HepG2 (cell line): ENCODE measurements around the gene TMEM204.

ENCODE experiments used
- GTF2F1 ChIP-seq: fragments of 150-350 bp; IDR thresholded peaks from 2 replicates; pipeline ENCODE4 v1.6.1; 2014; ENCODE audit warnings: low read length
- PHF8 ChIP-seq: sonication (generic); formaldehyde crosslinking; IDR thresholded peaks from 2 replicates; pipeline ENCODE4 v1.5.0; 2020; ENCODE audit warnings: missing genetic modification reagents
- ZNF230 ChIP-seq: sonication (generic); formaldehyde crosslinking; IDR thresholded peaks from 2 replicates; pipeline ENCODE4 v1.4.0; 2020; ENCODE audit warnings: mild to moderate bottlenecking, missing genetic modification reagents
- ZNF550 ChIP-seq: sonication (generic); formaldehyde crosslinking; IDR thresholded peaks from 2 replicates; pipeline ENCODE4 v1.4.0; 2020; ENCODE audit warnings: mild to moderate bottlenecking, missing genetic modification reagents, borderline replicate concordance
- ZNF777 ChIP-seq: sonication (generic); formaldehyde crosslinking; IDR thresholded peaks from 2 replicates; pipeline ENCODE4 v1.4.0; 2020; ENCODE audit warnings: missing genetic modification reagents
- TF ChIP-seq, protein P1 (sequence below): sonication (generic); formaldehyde crosslinking; IDR thresholded peaks from 2 replicates; pipeline ENCODE4 v1.4.0; 2020; ENCODE audit warnings: mild to moderate bottlenecking, missing genetic modification reagents, borderline replicate concordance
- TF ChIP-seq, protein P2 (sequence below): IDR thresholded peaks from 2 replicates; pipeline ENCODE4 v1.6.1; 2016; ENCODE audit warnings: missing compliant biosample characterization, missing genetic modification reagents, borderline replicate concordance
- TF ChIP-seq, protein P3 (sequence below): sonication (generic); formaldehyde crosslinking; IDR thresholded peaks from 2 replicates; pipeline ENCODE4 v1.5.0; 2020; ENCODE audit warnings: mild to moderate bottlenecking, missing genetic modification reagents, moderate library complexity
- TF ChIP-seq, protein P4 (sequence below): sonication (generic); formaldehyde crosslinking; IDR thresholded peaks from 2 replicates; pipeline ENCODE4 v1.4.0; 2020; ENCODE audit warnings: low read depth, missing genetic modification reagents
- TF ChIP-seq, protein P5 (sequence below): sonication (generic); formaldehyde crosslinking; IDR thresholded peaks from 2 replicates; pipeline ENCODE4 v1.4.0; 2020; ENCODE audit warnings: missing genetic modification reagents
- TF ChIP-seq, protein P6 (sequence below): sonication (generic); formaldehyde crosslinking; IDR thresholded peaks from 2 replicates; pipeline ENCODE4 v1.4.0; 2020; ENCODE audit warnings: low read depth, mild to moderate bottlenecking, missing genetic modification reagents

DNA sequence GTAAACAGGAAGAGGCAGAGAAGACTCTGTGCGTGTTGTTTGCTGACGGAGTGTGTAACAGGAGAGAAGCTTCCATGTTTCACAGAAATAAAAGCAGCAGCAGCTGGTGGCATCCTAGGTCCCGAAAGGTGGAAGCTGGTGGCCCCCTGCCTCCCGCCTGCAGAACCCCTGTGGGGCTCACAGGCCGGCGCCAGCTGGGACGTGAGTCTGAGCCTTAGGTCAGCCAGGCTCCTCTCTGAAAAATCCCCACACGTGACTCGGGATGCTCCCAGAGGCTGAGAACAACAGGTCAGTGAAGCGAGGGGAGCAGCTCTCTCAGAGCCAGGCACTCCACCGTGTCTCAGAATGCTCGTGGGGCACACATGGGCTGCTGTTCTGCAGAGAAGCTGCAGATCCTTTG is 27.4 kb downstream of the TMEM204 start:
- TF ChIP-seq, protein P1, sequence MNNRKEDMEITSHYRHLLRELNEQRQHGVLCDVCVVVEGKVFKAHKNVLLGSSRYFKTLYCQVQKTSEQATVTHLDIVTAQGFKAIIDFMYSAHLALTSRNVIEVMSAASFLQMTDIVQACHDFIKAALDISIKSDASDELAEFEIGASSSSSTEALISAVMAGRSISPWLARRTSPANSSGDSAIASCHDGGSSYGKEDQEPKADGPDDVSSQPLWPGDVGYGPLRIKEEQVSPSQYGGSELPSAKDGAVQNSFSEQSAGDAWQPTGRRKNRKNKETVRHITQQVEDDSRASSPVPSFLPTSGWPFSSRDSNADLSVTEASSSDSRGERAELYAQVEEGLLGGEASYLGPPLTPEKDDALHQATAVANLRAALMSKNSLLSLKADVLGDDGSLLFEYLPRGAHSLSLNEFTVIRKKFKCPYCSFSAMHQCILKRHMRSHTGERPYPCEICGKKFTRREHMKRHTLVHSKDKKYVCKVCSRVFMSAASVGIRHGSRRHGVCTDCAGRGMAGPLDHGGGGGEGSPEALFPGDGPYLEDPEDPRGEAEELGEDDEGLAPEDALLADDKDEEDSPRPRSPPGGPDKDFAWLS (CRISPR knock-in tag) = no peak
- TF ChIP-seq, protein P2, sequence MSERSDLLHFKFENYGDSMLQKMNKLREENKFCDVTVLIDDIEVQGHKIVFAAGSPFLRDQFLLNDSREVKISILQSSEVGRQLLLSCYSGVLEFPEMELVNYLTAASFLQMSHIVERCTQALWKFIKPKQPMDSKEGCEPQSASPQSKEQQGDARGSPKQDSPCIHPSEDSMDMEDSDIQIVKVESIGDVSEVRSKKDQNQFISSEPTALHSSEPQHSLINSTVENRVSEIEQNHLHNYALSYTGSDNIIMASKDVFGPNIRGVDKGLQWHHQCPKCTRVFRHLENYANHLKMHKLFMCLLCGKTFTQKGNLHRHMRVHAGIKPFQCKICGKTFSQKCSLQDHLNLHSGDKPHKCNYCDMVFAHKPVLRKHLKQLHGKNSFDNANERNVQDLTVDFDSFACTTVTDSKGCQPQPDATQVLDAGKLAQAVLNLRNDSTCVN (CRISPR knock-in tag) = no peak
- TF ChIP-seq PHF8 (CRISPR knock-in tag) (no peak), GTF2F1 (no peak), ZNF777 (CRISPR knock-in tag) (no peak), ZNF550 (CRISPR knock-in tag) (no peak), ZNF230 (CRISPR knock-in tag) (no peak)
- TF ChIP-seq, protein P3, sequence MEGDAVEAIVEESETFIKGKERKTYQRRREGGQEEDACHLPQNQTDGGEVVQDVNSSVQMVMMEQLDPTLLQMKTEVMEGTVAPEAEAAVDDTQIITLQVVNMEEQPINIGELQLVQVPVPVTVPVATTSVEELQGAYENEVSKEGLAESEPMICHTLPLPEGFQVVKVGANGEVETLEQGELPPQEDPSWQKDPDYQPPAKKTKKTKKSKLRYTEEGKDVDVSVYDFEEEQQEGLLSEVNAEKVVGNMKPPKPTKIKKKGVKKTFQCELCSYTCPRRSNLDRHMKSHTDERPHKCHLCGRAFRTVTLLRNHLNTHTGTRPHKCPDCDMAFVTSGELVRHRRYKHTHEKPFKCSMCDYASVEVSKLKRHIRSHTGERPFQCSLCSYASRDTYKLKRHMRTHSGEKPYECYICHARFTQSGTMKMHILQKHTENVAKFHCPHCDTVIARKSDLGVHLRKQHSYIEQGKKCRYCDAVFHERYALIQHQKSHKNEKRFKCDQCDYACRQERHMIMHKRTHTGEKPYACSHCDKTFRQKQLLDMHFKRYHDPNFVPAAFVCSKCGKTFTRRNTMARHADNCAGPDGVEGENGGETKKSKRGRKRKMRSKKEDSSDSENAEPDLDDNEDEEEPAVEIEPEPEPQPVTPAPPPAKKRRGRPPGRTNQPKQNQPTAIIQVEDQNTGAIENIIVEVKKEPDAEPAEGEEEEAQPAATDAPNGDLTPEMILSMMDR (CRISPR knock-in tag) = no peak
- TF ChIP-seq, protein P4, sequence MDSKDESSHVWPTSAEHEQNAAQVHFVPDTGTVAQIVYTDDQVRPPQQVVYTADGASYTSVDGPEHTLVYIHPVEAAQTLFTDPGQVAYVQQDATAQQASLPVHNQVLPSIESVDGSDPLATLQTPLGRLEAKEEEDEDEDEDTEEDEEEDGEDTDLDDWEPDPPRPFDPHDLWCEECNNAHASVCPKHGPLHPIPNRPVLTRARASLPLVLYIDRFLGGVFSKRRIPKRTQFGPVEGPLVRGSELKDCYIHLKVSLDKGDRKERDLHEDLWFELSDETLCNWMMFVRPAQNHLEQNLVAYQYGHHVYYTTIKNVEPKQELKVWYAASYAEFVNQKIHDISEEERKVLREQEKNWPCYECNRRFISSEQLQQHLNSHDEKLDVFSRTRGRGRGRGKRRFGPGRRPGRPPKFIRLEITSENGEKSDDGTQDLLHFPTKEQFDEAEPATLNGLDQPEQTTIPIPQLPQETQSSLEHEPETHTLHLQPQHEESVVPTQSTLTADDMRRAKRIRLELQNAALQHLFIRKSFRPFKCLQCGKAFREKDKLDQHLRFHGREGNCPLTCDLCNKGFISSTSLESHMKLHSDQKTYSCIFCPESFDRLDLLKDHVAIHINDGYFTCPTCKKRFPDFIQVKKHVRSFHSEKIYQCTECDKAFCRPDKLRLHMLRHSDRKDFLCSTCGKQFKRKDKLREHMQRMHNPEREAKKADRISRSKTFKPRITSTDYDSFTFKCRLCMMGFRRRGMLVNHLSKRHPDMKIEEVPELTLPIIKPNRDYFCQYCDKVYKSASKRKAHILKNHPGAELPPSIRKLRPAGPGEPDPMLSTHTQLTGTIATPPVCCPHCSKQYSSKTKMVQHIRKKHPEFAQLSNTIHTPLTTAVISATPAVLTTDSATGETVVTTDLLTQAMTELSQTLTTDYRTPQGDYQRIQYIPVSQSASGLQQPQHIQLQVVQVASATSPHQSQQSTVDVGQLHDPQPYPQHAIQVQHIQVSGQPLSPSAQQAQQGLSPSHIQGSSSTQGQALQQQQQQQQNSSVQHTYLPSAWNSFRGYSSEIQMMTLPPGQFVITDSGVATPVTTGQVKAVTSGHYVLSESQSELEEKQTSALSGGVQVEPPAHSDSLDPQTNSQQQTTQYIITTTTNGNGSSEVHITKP (CRISPR knock-in tag) = no peak
- TF ChIP-seq, protein P5, sequence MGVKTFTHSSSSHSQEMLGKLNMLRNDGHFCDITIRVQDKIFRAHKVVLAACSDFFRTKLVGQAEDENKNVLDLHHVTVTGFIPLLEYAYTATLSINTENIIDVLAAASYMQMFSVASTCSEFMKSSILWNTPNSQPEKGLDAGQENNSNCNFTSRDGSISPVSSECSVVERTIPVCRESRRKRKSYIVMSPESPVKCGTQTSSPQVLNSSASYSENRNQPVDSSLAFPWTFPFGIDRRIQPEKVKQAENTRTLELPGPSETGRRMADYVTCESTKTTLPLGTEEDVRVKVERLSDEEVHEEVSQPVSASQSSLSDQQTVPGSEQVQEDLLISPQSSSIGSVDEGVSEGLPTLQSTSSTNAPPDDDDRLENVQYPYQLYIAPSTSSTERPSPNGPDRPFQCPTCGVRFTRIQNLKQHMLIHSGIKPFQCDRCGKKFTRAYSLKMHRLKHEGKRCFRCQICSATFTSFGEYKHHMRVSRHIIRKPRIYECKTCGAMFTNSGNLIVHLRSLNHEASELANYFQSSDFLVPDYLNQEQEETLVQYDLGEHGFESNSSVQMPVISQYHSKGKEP (CRISPR knock-in tag) = no peak
- TF ChIP-seq, protein P6, sequence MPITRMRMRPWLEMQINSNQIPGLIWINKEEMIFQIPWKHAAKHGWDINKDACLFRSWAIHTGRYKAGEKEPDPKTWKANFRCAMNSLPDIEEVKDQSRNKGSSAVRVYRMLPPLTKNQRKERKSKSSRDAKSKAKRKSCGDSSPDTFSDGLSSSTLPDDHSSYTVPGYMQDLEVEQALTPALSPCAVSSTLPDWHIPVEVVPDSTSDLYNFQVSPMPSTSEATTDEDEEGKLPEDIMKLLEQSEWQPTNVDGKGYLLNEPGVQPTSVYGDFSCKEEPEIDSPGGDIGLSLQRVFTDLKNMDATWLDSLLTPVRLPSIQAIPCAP (CRISPR knock-in tag) = no peak
